K562 (cell line): ENCODE measurements around the gene AP1G1. TPM values are rescaled to one million over a fixed set of nuclear protein-coding genes. Genes with fewer than 3 reads are reported as not detected.

Experiments used
- ARID2 ChIP-seq: fragments of 450-650 bp; IDR thresholded peaks from 2 replicates; pipeline ENCODE4 v1.6.1; 2017; ENCODE audit warnings: antibody characterized with exemption, mild to moderate bottlenecking
- BRCA1 ChIP-seq, 2 experiments: fragments of 450-650 bp in 1 of 2; sonication (generic) in 1 of 2; formaldehyde crosslinking in 1 of 2; IDR thresholded peaks; 2 replicates each; pipeline versions ENCODE4 v1.5.0 to v1.6.1; 2017 to 2020; ENCODE audit warnings: mild to moderate bottlenecking in 1 of 2, missing genetic modification reagents in 1 of 2
- JUND ChIP-seq, 2 experiments: IDR thresholded peaks; 2 replicates in 1 of 2; 3 replicates in 1 of 2; pipeline ENCODE4 v1.6.1; 2011; ENCODE audit warnings: borderline replicate concordance in 2 of 2, low read depth in 2 of 2, low read length in 2 of 2, improper control_type of control experiment in 1 of 2, missing biosample characterization in 1 of 2, missing genetic modification characterization in 1 of 2, missing genetic modification reagents in 1 of 2
- MITF ChIP-seq: IDR thresholded peaks from 2 replicates; pipeline ENCODE4 v1.6.1; 2014; ENCODE audit warnings: antibody characterized with exemption
- SRSF7 ChIP-seq: fragments of 200-400 bp; formaldehyde crosslinking; optimal IDR thresholded peaks from 2 replicates; pipeline ENCODE3; 2017; ENCODE audit warnings: mild to moderate bottlenecking, low read depth, low read length
- WHSC1 ChIP-seq: IDR thresholded peaks from one replicate; pipeline ENCODE4 v1.6.1; 2012; ENCODE audit warnings: low read length, control low read depth, inconsistent platforms
- XRCC3 ChIP-seq: fragments of 450-650 bp; IDR thresholded peaks from 2 replicates; pipeline ENCODE4 v1.6.1; 2017; ENCODE audit warnings: mild to moderate bottlenecking, moderate library complexity
- ZEB2 ChIP-seq: fragments of 450-650 bp; IDR thresholded peaks from 2 replicates; pipeline ENCODE4 v1.6.1; 2016
- polyA plus RNA-seq, 8 experiments: library from polyadenylated mRNA; depleted of rRNA in 4 of 8; stranded (reverse) in 5 of 8; unstranded in 3 of 8; fragments of >200 nt; fragmentation: Nextera tagmentation in 2 of 8; fragmentation: Illumina TruSeq in 1 of 8; extraction: Ambion mirVana in 2 of 8; extraction: Trizol in 1 of 8; gene quantifications; 2 replicates each; pipeline versions ENCODE4 v1.2.1 to v1.2.3, GENCODE V29; 2011 to 2014; ENCODE audit warnings: inconsistent platforms in 1 of 8, missing spikeins in 1 of 8
- total RNA-seq, 7 experiments: library from RNA; depleted of rRNA in 6 of 7; stranded (reverse); fragments of >200 nt in 6 of 7; fragmentation: Illumina TruSeq in 2 of 7; extraction: Trizol in 2 of 7; gene quantifications; 2 replicates each; pipeline versions ENCODE4 v1.2.1 to v1.2.3, GENCODE V29; 2011 to 2021; ENCODE audit warnings: low replicate concordance in 1 of 7
- TF ChIP-seq, protein P1 (sequence below), 2 experiments: fragments of 450-650 bp; formaldehyde crosslinking in 1 of 2; IDR thresholded peaks; 2 replicates each; pipeline versions ENCODE4 v1.4.0 to v1.6.1; 2014 to 2020; ENCODE audit warnings: mild to moderate bottlenecking in 2 of 2, borderline replicate concordance in 1 of 2, low read depth in 1 of 2
- TF ChIP-seq, protein P2 (sequence below): fragments of 450-650 bp; IDR thresholded peaks from 2 replicates; pipeline ENCODE4 v1.7.0; 2016; ENCODE audit warnings: borderline replicate concordance
- TF ChIP-seq, protein P3 (sequence below): sonication (generic); formaldehyde crosslinking; IDR thresholded peaks from 2 replicates; pipeline ENCODE4 v1.8.0; 2022; ENCODE audit warnings: mild to moderate bottlenecking, missing genetic modification reagents
- TF ChIP-seq, protein P4 (sequence below): fragments of 450-650 bp; formaldehyde crosslinking; conservative IDR thresholded peaks from 2 replicates; pipeline ENCODE4 v1.4.0; 2022; ENCODE audit warnings: mild to moderate bottlenecking, missing genetic modification characterization

Gene AP1G1
- total and polyA plus RNA-seq, 9 of the 15 experiments (the other 6 are each of a cell fraction or from before 2014, with no cell fraction given): 7.0 to 59.2 (median 42.0) TPM

GRCh38 chr16:71808593-71809459 lies at the start of gene AP1G1 (continued):
- TF ChIP-seq, protein P1, sequence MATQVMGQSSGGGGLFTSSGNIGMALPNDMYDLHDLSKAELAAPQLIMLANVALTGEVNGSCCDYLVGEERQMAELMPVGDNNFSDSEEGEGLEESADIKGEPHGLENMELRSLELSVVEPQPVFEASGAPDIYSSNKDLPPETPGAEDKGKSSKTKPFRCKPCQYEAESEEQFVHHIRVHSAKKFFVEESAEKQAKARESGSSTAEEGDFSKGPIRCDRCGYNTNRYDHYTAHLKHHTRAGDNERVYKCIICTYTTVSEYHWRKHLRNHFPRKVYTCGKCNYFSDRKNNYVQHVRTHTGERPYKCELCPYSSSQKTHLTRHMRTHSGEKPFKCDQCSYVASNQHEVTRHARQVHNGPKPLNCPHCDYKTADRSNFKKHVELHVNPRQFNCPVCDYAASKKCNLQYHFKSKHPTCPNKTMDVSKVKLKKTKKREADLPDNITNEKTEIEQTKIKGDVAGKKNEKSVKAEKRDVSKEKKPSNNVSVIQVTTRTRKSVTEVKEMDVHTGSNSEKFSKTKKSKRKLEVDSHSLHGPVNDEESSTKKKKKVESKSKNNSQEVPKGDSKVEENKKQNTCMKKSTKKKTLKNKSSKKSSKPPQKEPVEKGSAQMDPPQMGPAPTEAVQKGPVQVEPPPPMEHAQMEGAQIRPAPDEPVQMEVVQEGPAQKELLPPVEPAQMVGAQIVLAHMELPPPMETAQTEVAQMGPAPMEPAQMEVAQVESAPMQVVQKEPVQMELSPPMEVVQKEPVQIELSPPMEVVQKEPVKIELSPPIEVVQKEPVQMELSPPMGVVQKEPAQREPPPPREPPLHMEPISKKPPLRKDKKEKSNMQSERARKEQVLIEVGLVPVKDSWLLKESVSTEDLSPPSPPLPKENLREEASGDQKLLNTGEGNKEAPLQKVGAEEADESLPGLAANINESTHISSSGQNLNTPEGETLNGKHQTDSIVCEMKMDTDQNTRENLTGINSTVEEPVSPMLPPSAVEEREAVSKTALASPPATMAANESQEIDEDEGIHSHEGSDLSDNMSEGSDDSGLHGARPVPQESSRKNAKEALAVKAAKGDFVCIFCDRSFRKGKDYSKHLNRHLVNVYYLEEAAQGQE (IDR thresholded peaks at IDR 0.05; ENCODE audit: borderline replicate concordance): peak; percentile 24; the same call in 1 of the 2 replicates
- TF ChIP-seq, protein P1 (CRISPR knock-in tag; IDR thresholded peaks at IDR 0.05; ENCODE audit: low read depth): no peak
- TF ChIP-seq ZEB2 (peak; percentile 53; the same call in 1 of the 2 replicates), SRSF7 (no peak), ARID2 (peak; percentile 44; the same call in 1 of the 2 replicates), WHSC1 (no peak), MITF (no peak), XRCC3 (no peak), BRCA1 (IDR thresholded peaks at IDR 0.05) (no peak), BRCA1 (CRISPR knock-in tag; IDR thresholded peaks at IDR 0.05) (no peak), JUND (IDR thresholded peaks at IDR 0.05; ENCODE audit: borderline replicate concordance, low read depth, low read length) (peak; percentile 73), JUND (tag; IDR thresholded peaks at IDR 0.05; ENCODE audit: borderline replicate concordance, low read depth, low read length) (peak; percentile 85)
- TF ChIP-seq, protein P2, sequence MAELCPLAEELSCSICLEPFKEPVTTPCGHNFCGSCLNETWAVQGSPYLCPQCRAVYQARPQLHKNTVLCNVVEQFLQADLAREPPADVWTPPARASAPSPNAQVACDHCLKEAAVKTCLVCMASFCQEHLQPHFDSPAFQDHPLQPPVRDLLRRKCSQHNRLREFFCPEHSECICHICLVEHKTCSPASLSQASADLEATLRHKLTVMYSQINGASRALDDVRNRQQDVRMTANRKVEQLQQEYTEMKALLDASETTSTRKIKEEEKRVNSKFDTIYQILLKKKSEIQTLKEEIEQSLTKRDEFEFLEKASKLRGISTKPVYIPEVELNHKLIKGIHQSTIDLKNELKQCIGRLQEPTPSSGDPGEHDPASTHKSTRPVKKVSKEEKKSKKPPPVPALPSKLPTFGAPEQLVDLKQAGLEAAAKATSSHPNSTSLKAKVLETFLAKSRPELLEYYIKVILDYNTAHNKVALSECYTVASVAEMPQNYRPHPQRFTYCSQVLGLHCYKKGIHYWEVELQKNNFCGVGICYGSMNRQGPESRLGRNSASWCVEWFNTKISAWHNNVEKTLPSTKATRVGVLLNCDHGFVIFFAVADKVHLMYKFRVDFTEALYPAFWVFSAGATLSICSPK: no peak
- TF ChIP-seq, protein P3, sequence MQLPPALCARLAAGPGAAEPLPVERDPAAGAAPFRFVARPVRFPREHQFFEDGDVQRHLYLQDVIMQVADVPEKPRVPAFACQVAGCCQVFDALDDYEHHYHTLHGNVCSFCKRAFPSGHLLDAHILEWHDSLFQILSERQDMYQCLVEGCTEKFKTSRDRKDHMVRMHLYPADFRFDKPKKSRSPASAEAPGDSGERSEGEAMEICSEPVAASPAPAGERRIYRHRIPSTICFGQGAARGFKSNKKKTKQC (CRISPR knock-in tag): peak; percentile 94
- TF ChIP-seq, protein P4, sequence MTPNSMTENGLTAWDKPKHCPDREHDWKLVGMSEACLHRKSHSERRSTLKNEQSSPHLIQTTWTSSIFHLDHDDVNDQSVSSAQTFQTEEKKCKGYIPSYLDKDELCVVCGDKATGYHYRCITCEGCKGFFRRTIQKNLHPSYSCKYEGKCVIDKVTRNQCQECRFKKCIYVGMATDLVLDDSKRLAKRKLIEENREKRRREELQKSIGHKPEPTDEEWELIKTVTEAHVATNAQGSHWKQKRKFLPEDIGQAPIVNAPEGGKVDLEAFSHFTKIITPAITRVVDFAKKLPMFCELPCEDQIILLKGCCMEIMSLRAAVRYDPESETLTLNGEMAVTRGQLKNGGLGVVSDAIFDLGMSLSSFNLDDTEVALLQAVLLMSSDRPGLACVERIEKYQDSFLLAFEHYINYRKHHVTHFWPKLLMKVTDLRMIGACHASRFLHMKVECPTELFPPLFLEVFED (CRISPR knock-in tag): no peak
